Endothelial cell of umbilical vein (primary cell): ENCODE measurements around the gene ACP3. TPM values are rescaled to one million over a fixed set of nuclear protein-coding genes. Genes with fewer than 3 reads are reported as not detected.

Experiments used
- BruUV-seq: library from RNA; stranded (reverse); fragments of 400-500 nt; replicated peaks from 2 replicates; lab custom pipeline; 2021; lab: Mats Ljungman, UMichigan
- CTCF ChIA-PET: fragments of 300-600, 350-600 bp; sonication (Branson Sonifier 250); formaldehyde crosslinking; loops from one replicate; lab custom pipeline; 2021; ENCODE audit warnings: antibody characterized with exemption, inconsistent platforms; lab: Charles Lee
- POLR2A ChIA-PET: fragments of 300-600, 350-600 bp; sonication (Branson Sonifier 250); formaldehyde crosslinking; loops from one replicate; lab custom pipeline; 2021; ENCODE audit warnings: antibody characterized with exemption, inconsistent platforms; lab: Charles Lee
- DNase-seq: peaks from one replicate; pipeline ENCODE4 v3.0.0-alpha.2; 2011; ENCODE audit warnings: low read depth, low spot score
- FAIRE-seq: peaks from 2 replicates; lab custom pipeline; 2011; peaks lifted over from hg19 to GRCh38; lab: Jason Lieb, UNC
- H2AFZ ChIP-seq: 2 replicates; pipeline ENCODE4 v1.6.0; 2012; ENCODE audit warnings: low read depth, low read length, control low read depth, inconsistent platforms
- H3K27ac ChIP-seq: 2 replicates; pipeline ENCODE4 v1.5.1; 2011; ENCODE audit warnings: low read depth, mild to moderate bottlenecking, control low read depth, low read length, moderate library complexity; ENCODE audit not compliant: insufficient read depth
- H3K27me3 ChIP-seq, 2 experiments: 2 replicates each; pipeline versions ENCODE4 v1.6.0 to v1.6.1; 2011; ENCODE audit warnings: low read length in 2 of 2, mixed read lengths in 1 of 2; ENCODE audit not compliant: control insufficient read depth in 2 of 2, insufficient read depth in 2 of 2
- H3K36me3 ChIP-seq, 2 experiments: 2 replicates in 1 of 2; 3 replicates in 1 of 2; pipeline ENCODE4 v1.5.1; 2011; ENCODE audit warnings: low read length in 2 of 2, mild to moderate bottlenecking in 1 of 2, moderate library complexity in 1 of 2; ENCODE audit not compliant: control insufficient read depth in 2 of 2, insufficient read depth in 2 of 2; ENCODE audit errors: extremely low read depth in 1 of 2
- H3K4me1 ChIP-seq: 3 replicates; pipeline ENCODE4 v1.5.1; 2011; ENCODE audit warnings: mild to moderate bottlenecking, low read length; ENCODE audit not compliant: control insufficient read depth, insufficient read depth; ENCODE audit errors: extremely low read depth
- H3K4me2 ChIP-seq: 2 replicates; pipeline ENCODE4 v1.6.1; 2011; ENCODE audit warnings: low read length, control low read depth, mixed read lengths; ENCODE audit not compliant: insufficient read depth
- H3K4me3 ChIP-seq, 3 experiments: fragments of 200-600 bp in 1 of 3; sonication (generic), shearing (Covaris generic) in 1 of 3; replicated peaks in 1 of 3; 2 replicates each; pipeline ENCODE4 v1.5.1; 2011 to 2016; ENCODE audit warnings: control low read depth in 3 of 3, low read length in 3 of 3, mild to moderate bottlenecking in 2 of 3, inconsistent platforms in 1 of 3, low read depth in 1 of 3, moderate library complexity in 1 of 3; ENCODE audit not compliant: insufficient read depth in 1 of 3
- H3K79me2 ChIP-seq: 2 replicates; pipeline ENCODE4 v1.6.0; 2012; ENCODE audit warnings: low read length, inconsistent platforms; ENCODE audit not compliant: control insufficient read depth, insufficient read depth
- H3K9ac ChIP-seq: replicated peaks from 2 replicates; pipeline ENCODE3; 2011; ENCODE audit warnings: low read length, control low read depth; ENCODE audit not compliant: insufficient read depth; ENCODE audit errors: extremely low read depth
- H3K9me1 ChIP-seq: replicated peaks from 3 replicates; pipeline ENCODE4 v1.6.0; 2011; ENCODE audit warnings: mild to moderate bottlenecking, low read length; ENCODE audit not compliant: control insufficient read depth, insufficient read depth; ENCODE audit errors: extremely low read depth
- H3K9me3 ChIP-seq: replicated peaks from 2 replicates; pipeline ENCODE4 v1.5.1; 2012; ENCODE audit warnings: low read length, inconsistent platforms; ENCODE audit not compliant: control insufficient read depth, insufficient read depth
- H4K20me1 ChIP-seq: replicated peaks from 2 replicates; pipeline ENCODE3; 2011; ENCODE audit warnings: mild to moderate bottlenecking, low read length; ENCODE audit not compliant: control insufficient read depth, insufficient read depth; ENCODE audit errors: extremely low read depth
- CTCF ChIP-seq, 2 donors: IDR thresholded peaks; 1 replicate in 1 of 2; 2 replicates in 1 of 2; pipeline ENCODE4 v1.5.1; 2011; ENCODE audit warnings: low read length in 2 of 2, mild to moderate bottlenecking in 2 of 2, moderate library complexity in 2 of 2, control low read depth in 1 of 2, inconsistent platforms in 1 of 2, low read depth in 1 of 2; ENCODE audit not compliant: insufficient read depth in 1 of 2; ENCODE audit errors: extremely low read depth in 1 of 2
- EZH2 ChIP-seq: IDR thresholded peaks from 2 replicates; pipeline ENCODE4 v1.6.1; 2012; ENCODE audit warnings: borderline replicate concordance, low read depth, mild to moderate bottlenecking, moderate library complexity, low read length, inconsistent platforms; ENCODE audit not compliant: severe bottlenecking
- FOS ChIP-seq: IDR thresholded peaks from 2 replicates; pipeline ENCODE4 v1.6.1; 2011; ENCODE audit warnings: mild to moderate bottlenecking, low read length, moderate library complexity, borderline replicate concordance; ENCODE audit not compliant: insufficient read depth
- GATA2 ChIP-seq: IDR thresholded peaks from 2 replicates; pipeline ENCODE4 v1.7.0; 2011; ENCODE audit warnings: low read depth, mild to moderate bottlenecking, moderate library complexity, mixed read lengths, low read length; ENCODE audit not compliant: insufficient read length, insufficient read depth
- JUN ChIP-seq: IDR thresholded peaks from 2 replicates; pipeline ENCODE4 v1.6.1; 2011; ENCODE audit warnings: borderline replicate concordance, low read depth; ENCODE audit not compliant: insufficient read length, insufficient read depth
- MAX ChIP-seq: IDR thresholded peaks from 2 replicates; pipeline ENCODE4 v1.6.1; 2011; ENCODE audit not compliant: insufficient read depth, insufficient read length
- MYC ChIP-seq: IDR thresholded peaks from one replicate; pipeline ENCODE4 v1.6.1; 2011; ENCODE audit warnings: mild to moderate bottlenecking, low read depth, low read length
- POLR2A ChIP-seq: IDR thresholded peaks from 2 replicates; pipeline ENCODE4 v1.6.1; 2012; ENCODE audit warnings: low read depth, mild to moderate bottlenecking, control low read depth, low read length
- POLR2AphosphoS5 ChIP-seq: IDR thresholded peaks from 2 replicates; pipeline ENCODE4 v1.6.1; 2012; ENCODE audit warnings: low read depth, mild to moderate bottlenecking, control low read depth, low read length, moderate library complexity; ENCODE audit not compliant: insufficient read depth
- dilution Hi-C: fragments of 300-500 bp; cut with MboI; formaldehyde crosslinking; loops from one replicate; pipeline ENCODE4 v1.15.0; 2019; ENCODE audit warnings: low sequenced_read_pairs; ENCODE audit not compliant: extremely low pct_ligation_motif_present
- intact Hi-C: fragments of 100-400 bp; cut with micrococcal nuclease; formaldehyde crosslinking; loops from one replicate; pipeline ENCODE4 v1.10.0; 2022
- polyA plus RNA-seq, 4 experiments: library from polyadenylated mRNA; depleted of rRNA in 3 of 4; stranded (reverse) in 3 of 4; unstranded in 1 of 4; fragments of >200 nt; gene quantifications; 2 replicates each; pipeline versions ENCODE4 v1.2.1 to v1.2.3, GENCODE V29; 2011 to 2012; ENCODE audit warnings: missing spikeins in 1 of 4
- total RNA-seq: library from RNA; stranded (reverse); gene quantifications from 2 replicates; pipeline ENCODE4 v1.2.3, GENCODE V29; 2021

Gene ACP3
- total and polyA plus RNA-seq, 2 donors (not counting 3 experiments of a cell fraction or from before 2014, with no cell fraction given), result not detected

DNA sequence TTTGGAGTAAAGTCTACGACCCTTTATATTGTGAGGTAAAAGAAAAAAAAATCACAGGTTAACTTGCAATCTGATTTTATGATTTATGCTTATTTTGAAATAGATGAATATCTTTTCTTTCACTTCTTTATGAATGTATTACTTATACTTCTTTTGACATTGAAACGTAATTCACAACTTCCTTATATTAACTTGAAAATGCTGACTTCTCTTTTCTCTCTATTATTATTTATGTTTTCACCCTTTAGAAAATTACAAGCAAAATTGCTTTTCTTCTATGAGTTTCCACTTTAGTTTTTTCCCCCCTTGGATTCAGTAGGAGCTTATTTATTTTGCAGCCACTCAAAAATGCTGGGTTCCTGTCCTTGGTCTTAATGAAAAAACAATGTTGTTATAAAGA lies 25.4 kb downstream of the ACP3 start:
- Histone ChIP-seq H3K79me2 (no peaks in the 10 kb centered on the region), H3K27me3 (peaks cover 10 to 17% of the 10 kb centered on the region in 2 experiments), H3K9me1 (no peaks in the 10 kb centered on the region), H3K9me3 (no peaks in the 10 kb centered on the region), H2AFZ (no peak overlapping the region), H4K20me1 (no peaks in the 10 kb centered on the region), H3K36me3 (no peaks in the 10 kb centered on the region), H3K4me2 (peak overlapping the region; percentile 8), H3K27ac (no peak overlapping the region), H3K9ac (no peak overlapping the region), H3K4me3 (no peak overlapping the region), H3K4me1 (no peaks in the 10 kb centered on the region)
- DNase-seq, result no peak
- ChIA-PET POLR2A (no interaction called here), CTCF (interaction anchor here (0.6 to 3.4 kb wide), 36 partner anchors 9 to 547 kb away, joined by 3 to 77 read pairs (median 4); partner anchors contain the start of genes ACP3, CPNE4 and DNAJC13)
- BruUV-seq, result no TSS peak
- TF ChIP-seq FOS, result no peak
- no peak for TF ChIP-seq MYC
- no peak for TF ChIP-seq CTCF (IDR thresholded peaks at IDR 0.05; ENCODE audit: extremely low read depth in 1 of 2, insufficient read depth in 1 of 2, low read depth in 1 of 2, low read length in 2 of 2)
- no peak for TF ChIP-seq GATA2
- TF ChIP-seq JUN, result no peak
- TF ChIP-seq MAX, result no peak
- TF ChIP-seq POLR2AphosphoS5, result no peak
- TF ChIP-seq EZH2, result no peak
- TF ChIP-seq POLR2A, result no peak
- intact Hi-C loops, result loop anchor here (1.0 to 2.0 kb wide), 2 partner anchors 58 to 89 kb away; no protein-coding TSS in a partner anchor
- dilution Hi-C loops, result no loop called here
- no peak for FAIRE-seq
